ENCODE results near the gene FZR1.
A peak's percentile ranks its signal among the peaks of the same experiment; 100 is the strongest.

FZR1 gene

GRCh38 chr19:3481241-3482090 lies 24.6 kb upstream of the FZR1 start:
- Histone ChIP-seq H3K9me3 (ENCODE audit: severe bottlenecking) (no peaks in the 10 kb centered on the region), H3K27me3 (ENCODE audit: insufficient read depth, low read depth, severe bottlenecking) (peaks cover 32% of the 10 kb centered on the region), H3K27ac (no peak overlapping the region), H3K4me3 (ENCODE audit: low read depth, low read length) (no peak overlapping the region), H3K36me3 (no peaks in the 10 kb centered on the region)
- DNase-seq = peak; percentile 54
- TF ChIP-seq CTCF (IDR thresholded peaks at IDR 0.05; ENCODE audit: low read depth, low read length) = no peak

DNA sequence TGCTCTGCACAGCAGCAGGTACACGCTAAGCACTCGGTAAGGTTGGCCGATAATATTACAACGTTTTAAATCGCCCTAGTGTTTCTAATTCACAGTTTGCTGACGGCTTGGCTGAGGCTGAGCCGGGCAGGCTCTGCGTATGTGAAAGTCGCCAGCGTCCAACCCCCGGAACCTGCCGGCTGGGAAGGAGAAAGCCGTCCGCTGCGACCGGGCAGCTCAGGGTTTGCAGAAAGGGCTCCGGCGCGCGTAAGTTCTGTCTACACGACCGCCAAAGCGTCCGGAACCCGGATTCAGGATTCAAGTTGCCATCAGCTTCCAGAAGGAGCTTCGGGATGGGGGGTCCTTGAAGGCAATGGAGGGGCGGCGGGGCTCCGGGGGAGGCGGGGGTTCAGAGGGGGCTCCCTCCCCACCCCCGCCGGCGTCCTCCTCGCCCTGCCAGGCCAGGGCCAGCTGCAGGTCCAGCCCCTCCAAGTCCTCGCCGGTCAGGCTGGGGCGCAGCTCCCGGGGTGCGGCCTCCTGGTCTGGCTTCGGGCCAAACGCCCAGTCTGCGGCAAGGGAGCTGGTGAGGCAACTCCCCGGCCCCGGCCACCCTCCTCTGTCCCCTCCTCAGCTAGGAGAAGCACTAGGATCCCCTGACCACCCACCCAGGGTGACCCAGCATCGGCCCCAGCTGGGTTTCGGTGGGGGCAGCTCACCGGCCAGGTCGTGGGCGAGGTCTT lies 23.4 kb upstream of the FZR1 start:
- TF ChIP-seq CTCF (IDR thresholded peaks at IDR 0.05; ENCODE audit: low read depth, low read length) = no peak
- Histone ChIP-seq H3K4me3 (ENCODE audit: low read depth, low read length) (peak overlapping the region; percentile 39), H3K27me3 (ENCODE audit: insufficient read depth, low read depth, severe bottlenecking) (peaks cover 32% of the 10 kb centered on the region), H3K9me3 (ENCODE audit: severe bottlenecking) (no peaks in the 10 kb centered on the region), H3K36me3 (no peaks in the 10 kb centered on the region), H3K27ac (no peak overlapping the region; the same call in 1 of the 2 replicates)
- peak; percentile 52 for DNase-seq

- Histone ChIP-seq H3K36me3 (no peaks in the 10 kb centered on the region), H3K9me3 (ENCODE audit: severe bottlenecking) (no peaks in the 10 kb centered on the region), H3K27me3 (ENCODE audit: insufficient read depth, low read depth, severe bottlenecking) (peaks cover 32% of the 10 kb centered on the region), H3K4me3 (ENCODE audit: low read depth, low read length) (peak within 1 kb of the TSS; percentile 39), H3K27ac (no peak within 1 kb of the TSS; the same call in 1 of the 2 replicates)
- DNase-seq = peak; percentile 95
- no peak for TF ChIP-seq CTCF (IDR thresholded peaks at IDR 0.05; ENCODE audit: low read depth, low read length)
Observed at GRCh38 chr19:3483226-3483628, 22.9 kb upstream of the FZR1 start, which contains the start of gene SMIM44. TSS of gene SMIM44 (minus strand) at chr19:3483441. CDS start at chr19:3483403, 38 bp downstream.

DNA sequence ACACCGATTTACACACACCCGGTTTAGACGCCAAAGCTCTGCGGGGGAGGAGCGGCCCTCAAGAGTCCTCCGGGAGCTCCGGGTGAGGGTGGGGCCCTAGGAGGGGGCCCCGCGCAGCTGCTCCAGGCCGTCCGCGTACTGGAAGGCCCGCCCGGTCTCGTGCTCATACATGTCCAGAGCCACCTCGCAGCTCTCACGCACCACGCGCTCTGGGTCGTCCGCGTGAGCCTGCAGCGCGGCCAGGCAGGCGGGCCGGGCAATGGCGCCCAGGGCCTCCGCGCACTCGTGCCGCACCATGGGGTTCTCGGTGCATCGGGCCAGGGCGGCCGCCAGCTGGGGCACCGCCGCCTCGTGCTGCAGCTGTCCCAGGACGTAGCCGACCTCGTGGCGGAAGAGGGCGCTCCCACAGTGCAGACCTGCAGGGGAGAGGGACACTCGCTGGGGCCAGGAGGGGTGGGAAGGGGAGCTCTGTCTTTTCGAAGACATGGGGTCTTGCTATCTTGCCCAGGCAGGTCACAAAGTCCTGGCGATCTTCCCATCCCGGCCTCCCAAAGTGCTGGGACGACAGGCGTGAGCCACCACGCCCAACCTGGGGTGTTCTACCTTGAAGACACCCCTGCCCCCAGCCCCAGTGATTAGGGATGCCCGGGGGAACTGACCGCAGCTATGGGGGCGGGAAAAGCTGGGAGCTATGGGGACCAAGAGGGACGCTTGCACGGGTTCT lies 14.6 kb upstream of the FZR1 start:
- Histone ChIP-seq H3K36me3 (peaks cover 38% of the 10 kb centered on the region), H3K4me3 (ENCODE audit: low read depth, low read length) (no peak overlapping the region), H3K9me3 (ENCODE audit: severe bottlenecking) (no peaks in the 10 kb centered on the region), H3K27me3 (ENCODE audit: insufficient read depth, low read depth, severe bottlenecking) (no peaks in the 10 kb centered on the region), H3K27ac (no peak overlapping the region)
- DNase-seq = no peak
- no peak for TF ChIP-seq CTCF (IDR thresholded peaks at IDR 0.05; ENCODE audit: low read depth, low read length)

DNA sequence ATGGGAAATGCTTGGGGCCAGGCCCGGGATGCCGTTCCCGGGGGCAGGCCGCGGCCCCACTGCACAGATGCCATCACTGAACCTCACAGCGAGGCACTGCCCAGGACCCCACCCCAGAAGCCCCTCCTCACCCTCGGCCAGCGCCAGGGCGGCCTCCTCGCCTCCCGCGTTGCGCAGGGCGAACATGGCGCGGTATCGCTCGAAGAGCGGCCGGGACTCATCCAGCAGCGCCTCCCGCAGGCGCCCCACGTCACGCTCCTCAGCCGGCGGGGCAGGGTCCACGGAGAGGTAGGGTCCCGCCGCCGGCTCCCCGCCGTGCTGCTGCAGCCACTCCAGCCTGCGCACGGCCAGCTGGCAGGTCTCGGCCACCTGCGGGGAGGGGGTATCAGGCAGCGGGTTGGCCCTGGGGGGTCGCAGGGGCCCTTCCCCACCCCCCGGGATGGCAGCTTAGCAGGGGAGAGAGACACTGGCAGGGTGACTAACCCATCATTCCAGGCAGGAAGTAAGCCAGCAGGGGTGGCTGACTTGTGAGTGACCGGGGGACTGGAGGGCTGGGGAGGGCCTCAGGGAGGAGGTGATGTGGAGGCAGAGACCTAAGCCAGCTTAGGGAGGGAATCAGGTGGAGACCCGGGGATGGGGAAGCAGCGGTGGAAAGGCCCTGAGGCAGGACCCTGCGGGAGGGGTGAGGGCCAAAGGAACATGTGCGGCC lies 13.8 kb upstream of the FZR1 start:
- Histone ChIP-seq H3K9me3 (ENCODE audit: severe bottlenecking) (no peaks in the 10 kb centered on the region), H3K27me3 (ENCODE audit: insufficient read depth, low read depth, severe bottlenecking) (no peaks in the 10 kb centered on the region), H3K27ac (no peak overlapping the region), H3K36me3 (peaks cover 38% of the 10 kb centered on the region), H3K4me3 (ENCODE audit: low read depth, low read length) (no peak overlapping the region)
- DNase-seq = no peak
- no peak for TF ChIP-seq CTCF (IDR thresholded peaks at IDR 0.05; ENCODE audit: low read depth, low read length)

Measured in WERI-Rb-1 (cell line).